KOPT-K1 (cell line): Measurements from ENCODE around the gene MYADM.

Experiments
- H3K27ac ChIP-seq: fragments of 200-600 bp; sonication (generic); 2 replicates; pipeline ENCODE4 v1.5.1; 2016; ENCODE audit warnings: antibody characterized with exemption, mild to moderate bottlenecking, low read depth, low read length; ENCODE audit not compliant: poor library complexity, severe bottlenecking
- H3K36me3 ChIP-seq: fragments of 200-600 bp; sonication (generic); 2 replicates; pipeline ENCODE4 v1.5.1; 2017; ENCODE audit warnings: antibody characterized with exemption, mild to moderate bottlenecking, low read length, moderate library complexity; ENCODE audit not compliant: insufficient read depth
- H3K9me3 ChIP-seq: fragments of 200-600 bp; sonication (generic); 2 replicates; pipeline ENCODE4 v1.5.1; 2017; ENCODE audit warnings: antibody characterized with exemption, low read length, mild to moderate bottlenecking; ENCODE audit not compliant: insufficient read depth, poor library complexity, severe bottlenecking

MYADM gene

DNA sequence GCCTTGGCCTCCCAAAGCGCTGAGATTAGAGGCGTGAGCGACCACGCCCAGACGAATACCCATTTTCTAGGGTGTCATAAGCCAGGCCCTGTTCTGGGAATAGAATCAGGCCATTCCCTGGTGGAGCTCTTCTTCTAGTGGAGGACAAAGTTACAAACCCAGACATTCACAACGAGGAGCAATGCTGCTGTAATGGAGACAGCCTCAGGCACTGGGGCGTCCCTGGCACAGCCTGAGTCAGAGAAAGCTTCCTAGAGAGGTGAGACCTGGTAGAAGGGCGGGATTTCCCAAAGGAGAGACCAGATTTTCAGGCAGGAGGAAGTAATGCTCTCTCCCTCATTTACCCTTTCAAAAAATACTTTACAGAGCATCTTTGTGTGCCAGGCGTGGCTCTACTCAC is 27.0 kb downstream of the MYADM start:
- H3K9me3 ChIP-seq: no peaks in the 10 kb centered on the region
- no peak overlapping the region for H3K27ac ChIP-seq
- no peaks in the 10 kb centered on the region for H3K36me3 ChIP-seq

DNA sequence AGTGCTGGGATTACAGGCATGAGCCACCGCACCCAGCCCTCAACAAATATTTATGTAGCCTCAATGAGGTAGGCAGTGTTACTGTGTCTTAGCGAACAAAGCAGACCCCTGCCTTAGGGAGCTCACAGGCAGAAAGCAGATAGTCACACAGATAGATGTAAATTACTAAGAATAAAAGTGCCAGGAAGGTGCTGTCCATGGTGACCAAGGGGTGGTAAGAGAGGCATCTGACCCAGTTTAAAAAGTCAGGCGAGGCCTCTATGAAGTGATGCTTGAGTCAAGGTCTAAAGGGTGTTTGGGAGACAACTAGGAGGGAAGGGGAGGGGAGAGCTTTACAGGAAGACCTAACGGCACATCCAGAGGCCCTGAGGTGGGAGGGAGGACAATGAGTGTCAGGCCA is 29.0 kb downstream of the MYADM start:
- Histone ChIP-seq H3K9me3 (no peaks in the 10 kb centered on the region), H3K27ac (no peak overlapping the region), H3K36me3 (no peaks in the 10 kb centered on the region)

DNA sequence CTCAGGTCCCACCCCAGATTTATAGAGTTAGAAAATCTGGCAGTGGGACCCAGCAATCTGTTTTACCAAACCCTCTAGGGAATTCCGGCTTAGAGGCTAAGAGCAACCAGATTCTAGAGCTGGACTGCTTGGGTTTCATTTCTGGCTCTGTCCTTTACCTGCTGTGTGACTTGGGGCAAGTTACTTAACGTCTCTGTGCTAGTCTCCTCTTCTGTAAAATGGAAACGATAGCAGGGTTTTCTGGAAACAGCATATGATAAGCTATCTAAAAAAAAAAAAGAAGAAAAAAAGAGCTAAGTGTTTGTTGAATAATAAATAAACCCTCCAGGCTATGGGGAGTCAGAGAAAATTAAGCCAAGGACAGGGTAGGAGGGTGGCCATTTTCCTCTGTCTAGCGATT is 29.8 kb downstream of the MYADM start:
- no peaks in the 10 kb centered on the region for H3K36me3 ChIP-seq
- H3K27ac ChIP-seq: no peak overlapping the region
- H3K9me3 ChIP-seq: no peaks in the 10 kb centered on the region

DNA sequence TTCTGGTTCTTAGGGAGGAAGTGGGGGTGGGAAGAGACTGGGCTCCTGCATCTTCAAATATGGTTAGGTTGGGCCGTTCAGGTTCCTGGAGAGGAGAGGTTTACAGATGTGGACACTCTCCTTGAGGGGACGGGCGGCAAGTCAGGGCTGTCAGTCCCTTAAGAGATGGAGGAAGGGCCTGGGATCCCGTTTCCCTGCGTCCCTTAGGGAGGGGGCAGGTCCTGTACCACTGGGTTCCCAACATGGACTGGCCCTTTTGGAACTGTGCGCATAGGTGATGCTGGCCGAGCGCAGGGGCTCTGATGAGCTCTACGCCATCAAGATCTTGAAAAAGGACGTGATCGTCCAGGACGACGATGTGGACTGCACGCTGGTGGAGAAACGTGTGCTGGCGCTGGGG is 30.5 kb downstream of the MYADM start:
- no peak overlapping the region for H3K27ac ChIP-seq

DNA sequence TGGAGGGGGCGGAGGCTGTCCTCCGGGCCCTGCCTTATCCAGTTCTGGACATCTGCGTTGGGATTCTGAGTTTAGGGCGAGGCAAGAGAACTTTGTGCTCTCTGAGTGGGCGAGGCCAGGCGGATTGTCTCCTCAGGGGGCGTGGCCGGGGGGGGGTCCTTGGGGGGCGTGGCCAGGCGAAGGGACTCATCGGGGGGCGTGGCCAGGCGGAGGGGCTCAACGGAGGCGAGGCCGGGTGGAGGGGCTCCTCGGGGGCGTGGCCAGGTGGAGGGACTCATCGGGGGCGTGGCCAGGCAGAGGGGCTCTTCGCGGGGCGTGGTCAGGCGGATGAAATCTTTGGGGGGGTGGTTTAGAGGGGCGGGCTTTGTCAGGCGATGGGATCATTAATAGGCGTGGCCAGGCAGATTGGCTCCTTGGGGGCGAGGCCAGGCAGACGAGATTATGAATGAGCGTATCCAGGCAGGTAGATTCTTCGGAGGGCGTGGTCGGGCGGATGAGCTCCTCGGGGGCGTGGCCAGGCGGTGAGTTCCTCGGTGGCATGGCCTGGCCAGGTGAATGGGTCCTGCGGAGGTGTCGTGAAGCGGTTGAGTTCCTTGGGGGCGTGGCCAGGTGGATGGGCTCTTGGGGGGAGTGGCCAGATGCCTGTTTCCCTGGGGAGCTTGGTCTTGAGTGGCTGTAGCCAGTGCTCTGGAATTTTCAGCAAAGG is 31.1 kb downstream of the MYADM start:
- no peaks in the 10 kb centered on the region for H3K36me3 ChIP-seq
- no peaks in the 10 kb centered on the region for H3K9me3 ChIP-seq
- H3K27ac ChIP-seq: no peak overlapping the region

More for the DNA sequence above, 30.5 kb downstream of the MYADM start:
- Histone ChIP-seq H3K36me3 (no peaks in the 10 kb centered on the region), H3K9me3 (no peaks in the 10 kb centered on the region)

DNA sequence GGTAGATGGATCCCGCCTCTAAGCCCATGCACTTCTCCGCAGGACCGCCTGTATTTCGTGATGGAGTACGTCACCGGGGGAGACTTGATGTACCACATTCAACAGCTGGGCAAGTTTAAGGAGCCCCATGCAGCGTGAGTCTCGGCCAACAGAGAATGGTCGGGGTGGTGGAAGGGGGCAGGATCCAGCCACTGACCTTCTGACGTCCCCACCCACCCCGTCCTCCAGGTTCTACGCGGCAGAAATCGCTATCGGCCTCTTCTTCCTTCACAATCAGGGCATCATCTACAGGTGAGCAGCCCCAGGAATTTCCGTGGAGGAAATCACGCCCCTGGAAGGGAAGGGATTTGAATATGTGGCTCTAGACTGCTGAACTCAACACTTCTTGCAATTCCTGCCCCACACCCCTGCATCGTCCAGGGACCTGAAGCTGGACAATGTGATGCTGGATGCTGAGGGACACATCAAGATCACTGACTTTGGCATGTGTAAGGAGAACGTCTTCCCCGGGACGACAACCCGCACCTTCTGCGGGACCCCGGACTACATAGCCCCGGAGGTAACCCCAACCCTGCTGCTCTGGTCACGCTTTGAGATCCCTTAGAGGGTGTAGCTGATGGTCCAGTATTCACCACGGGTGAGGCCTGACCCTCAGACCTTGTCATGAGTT is 32.6 kb downstream of the MYADM start:
- H3K9me3 ChIP-seq: no peaks in the 10 kb centered on the region
- no peak overlapping the region for H3K27ac ChIP-seq
- no peaks in the 10 kb centered on the region for H3K36me3 ChIP-seq

DNA sequence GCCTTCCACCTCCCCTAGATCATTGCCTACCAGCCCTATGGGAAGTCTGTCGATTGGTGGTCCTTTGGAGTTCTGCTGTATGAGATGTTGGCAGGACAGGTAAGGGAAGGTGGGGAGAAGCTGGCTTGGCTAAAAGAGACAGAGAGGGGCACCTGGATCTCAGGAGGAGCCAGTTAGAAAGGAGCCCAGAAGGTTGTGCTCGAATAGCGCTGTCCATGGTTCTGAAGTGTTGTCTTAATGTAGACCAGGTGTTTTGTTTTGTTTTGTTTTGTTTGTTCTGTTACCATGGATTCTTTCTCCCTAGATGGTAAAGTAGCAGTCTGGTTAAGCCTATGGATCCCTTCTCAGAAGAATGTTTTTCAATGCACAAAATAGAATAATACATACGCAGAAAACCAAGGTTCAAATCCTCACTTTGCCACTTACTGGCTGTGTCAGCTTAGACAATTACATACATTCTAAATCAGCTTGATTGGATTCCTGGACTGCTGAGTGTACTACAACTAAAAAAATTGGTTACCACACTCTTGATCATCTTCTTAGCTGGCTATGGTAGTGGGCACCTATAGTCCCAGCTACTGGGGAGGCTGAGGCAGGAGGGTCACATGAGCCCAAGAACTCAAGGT is 35.5 kb downstream of the MYADM start:
- Histone ChIP-seq H3K27ac (no peak overlapping the region), H3K9me3 (no peaks in the 10 kb centered on the region), H3K36me3 (no peaks in the 10 kb centered on the region)

DNA sequence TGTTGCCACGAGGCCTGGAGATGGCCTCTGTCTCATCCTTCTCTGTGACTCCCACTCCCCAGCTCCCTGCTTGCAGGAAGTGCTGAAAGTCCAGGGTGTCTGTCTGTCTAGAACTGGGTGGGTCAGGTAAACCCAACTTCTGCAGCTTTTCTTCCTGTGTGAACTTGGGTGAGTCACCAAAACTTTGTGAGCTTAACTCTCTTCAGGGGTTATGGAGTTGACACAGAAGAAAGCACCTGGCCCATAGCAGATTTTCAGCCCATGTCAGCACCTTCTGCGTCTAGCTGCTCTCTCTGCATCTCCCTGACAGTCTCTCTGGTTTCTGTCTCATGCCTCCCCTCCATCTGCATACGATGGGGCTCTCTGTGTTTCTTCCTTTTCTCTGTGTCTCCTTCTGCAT is 37.2 kb downstream of the MYADM start:
- Histone ChIP-seq H3K36me3 (no peaks in the 10 kb centered on the region), H3K9me3 (no peaks in the 10 kb centered on the region)

DNA sequence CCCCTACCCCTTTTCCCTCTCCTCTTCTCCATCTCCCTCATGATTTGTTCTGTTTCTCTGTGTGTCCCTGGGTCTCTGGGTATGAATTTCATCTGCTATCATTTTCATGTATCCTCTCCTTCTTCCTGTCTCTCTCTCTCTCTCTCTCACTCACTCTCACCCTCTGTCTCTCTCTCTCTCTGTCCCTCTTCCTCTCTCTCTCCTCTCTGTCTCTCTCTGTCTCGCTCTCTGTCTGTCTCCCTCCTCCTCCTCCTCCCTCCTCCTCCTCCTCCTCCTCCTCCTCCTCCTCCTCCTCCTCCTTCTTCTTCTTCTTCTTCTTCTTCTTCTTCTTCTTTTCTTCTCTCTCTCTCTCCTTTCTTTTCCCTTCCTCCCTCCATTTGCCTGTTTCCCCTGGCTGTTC is 38.1 kb downstream of the MYADM start:
- Histone ChIP-seq H3K27ac (no peak overlapping the region), H3K36me3 (no peaks in the 10 kb centered on the region), H3K9me3 (no peaks in the 10 kb centered on the region)

More for the DNA sequence above, 37.2 kb downstream of the MYADM start:
- H3K27ac ChIP-seq: no peak overlapping the region

DNA sequence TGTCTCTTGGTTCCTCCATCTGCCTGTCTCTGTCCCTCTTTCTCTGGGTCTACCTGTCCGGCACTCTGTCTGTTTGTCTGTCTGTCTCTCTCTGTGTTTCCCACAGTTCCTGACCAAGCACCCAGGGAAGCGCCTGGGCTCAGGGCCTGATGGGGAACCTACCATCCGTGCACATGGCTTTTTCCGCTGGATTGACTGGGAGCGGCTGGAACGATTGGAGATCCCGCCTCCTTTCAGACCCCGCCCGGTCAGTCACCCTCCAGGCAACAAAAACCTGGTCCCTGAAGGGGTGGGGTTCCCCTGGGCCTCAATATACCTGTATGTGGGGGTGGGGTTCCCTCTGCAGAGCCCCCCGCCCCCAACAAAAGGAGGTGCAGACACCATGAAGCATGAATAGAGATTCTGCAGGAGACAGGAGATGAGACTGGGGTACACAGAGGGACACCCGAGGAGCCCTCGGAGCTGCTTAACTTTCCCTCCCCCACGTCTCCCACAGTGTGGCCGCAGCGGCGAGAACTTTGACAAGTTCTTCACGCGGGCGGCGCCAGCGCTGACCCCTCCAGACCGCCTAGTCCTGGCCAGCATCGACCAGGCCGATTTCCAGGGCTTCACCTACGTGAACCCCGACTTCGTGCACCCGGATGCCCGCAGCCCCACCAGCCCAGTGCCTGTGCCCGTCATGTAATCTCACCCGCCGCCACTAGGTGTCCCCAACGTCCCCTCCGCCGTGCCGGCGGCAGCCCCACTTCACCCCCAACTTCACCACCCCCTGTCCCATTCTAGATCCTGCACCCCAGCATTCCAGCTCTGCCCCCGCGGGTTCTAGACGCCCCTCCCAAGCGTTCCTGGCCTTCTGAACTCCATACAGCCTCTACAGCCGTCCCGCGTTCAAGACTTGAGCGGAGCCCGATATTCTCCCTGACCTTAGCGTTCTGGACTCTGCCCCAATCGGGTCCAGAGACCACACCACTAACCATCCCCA is 38.8 kb downstream of the MYADM start:
- H3K27ac ChIP-seq: no peak overlapping the region
- H3K9me3 ChIP-seq: no peaks in the 10 kb centered on the region
- no peaks in the 10 kb centered on the region for H3K36me3 ChIP-seq

DNA sequence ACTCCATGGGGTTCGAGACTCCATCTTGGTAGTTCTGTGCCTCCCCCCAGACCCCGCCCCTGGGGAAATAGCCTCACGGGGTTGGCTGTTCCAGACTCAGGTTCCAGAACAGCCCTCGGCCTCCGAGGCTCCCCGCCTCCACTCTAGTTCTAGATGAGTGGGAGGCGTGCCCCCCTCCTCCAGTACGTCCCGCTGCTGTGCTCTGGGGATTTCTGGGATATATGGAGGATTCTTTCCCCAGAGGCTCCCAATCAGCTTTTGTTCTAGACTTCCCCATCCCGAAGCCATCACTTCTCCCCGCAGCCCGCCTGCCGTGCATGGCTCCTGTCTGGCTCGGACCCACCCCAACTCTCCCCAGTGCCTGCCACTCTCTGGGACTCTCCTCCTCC is 39.5 kb downstream of the MYADM start:
- no peak overlapping the region for H3K27ac ChIP-seq
- no peaks in the 10 kb centered on the region for H3K36me3 ChIP-seq
- no peaks in the 10 kb centered on the region for H3K9me3 ChIP-seq

DNA sequence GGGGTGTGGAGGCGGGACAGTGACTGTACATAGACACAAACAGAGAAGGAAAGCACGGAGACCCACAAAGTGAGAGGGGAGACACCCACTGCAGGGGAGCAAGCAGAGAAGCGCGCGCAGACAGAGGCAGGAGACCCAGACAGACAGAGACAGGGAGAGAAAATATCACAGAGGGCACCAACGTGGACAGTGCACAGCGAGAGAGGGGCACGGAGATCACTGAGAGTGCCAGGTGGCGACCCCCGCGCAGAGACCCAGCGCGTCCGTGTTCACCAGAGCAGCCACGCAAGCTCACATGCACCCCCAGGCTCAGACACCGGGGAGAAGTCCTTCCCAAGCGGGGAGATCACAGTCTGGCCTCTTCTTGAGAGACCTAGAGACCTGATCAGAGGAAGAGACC is 40.0 kb downstream of the MYADM start:
- Histone ChIP-seq H3K27ac (no peak overlapping the region), H3K9me3 (no peaks in the 10 kb centered on the region), H3K36me3 (no peaks in the 10 kb centered on the region)

DNA sequence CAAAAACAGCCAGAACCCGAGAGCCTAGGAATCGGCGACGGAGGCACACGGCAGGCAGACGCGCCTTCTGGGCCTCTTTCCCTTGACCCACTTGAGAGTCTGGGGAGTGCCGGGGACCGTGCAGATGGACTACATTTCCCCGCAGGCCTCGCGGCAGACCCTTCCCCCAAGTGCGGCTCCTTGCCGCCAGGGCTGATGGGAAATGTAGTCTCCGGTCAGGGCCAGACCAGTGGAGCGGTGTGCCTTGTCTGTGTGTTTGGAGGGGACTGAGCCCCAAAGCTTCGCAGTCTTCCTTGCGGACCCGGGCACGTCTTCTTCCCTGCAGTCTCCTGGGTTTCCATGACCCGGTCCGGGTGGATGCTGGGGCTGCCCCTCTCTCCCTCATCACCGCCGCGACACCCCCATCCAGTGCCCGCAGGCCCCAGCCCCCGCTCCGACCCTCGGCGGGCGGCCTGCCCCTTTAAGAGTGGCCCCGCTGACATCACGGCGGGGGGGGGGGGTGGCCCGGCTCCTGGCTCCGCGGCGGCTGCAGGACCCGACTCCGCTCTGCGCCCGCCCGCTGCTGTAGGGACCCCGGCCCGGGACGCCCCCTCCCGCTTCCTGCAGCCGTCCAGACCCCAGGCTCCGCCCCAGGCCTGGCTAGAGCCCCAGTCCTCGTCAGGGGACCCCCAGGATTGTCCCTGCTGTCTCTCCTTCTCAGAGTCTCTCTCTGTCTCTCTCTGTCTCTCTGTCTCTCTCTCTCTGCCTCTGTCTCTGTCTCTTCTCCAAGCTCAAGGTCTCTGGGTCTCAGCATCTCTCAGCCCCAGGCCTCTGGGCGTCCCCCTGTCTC is 40.6 kb downstream of the MYADM start:
- no peaks in the 10 kb centered on the region for H3K9me3 ChIP-seq
- no peaks in the 10 kb centered on the region for H3K36me3 ChIP-seq
- no peak overlapping the region for H3K27ac ChIP-seq

DNA sequence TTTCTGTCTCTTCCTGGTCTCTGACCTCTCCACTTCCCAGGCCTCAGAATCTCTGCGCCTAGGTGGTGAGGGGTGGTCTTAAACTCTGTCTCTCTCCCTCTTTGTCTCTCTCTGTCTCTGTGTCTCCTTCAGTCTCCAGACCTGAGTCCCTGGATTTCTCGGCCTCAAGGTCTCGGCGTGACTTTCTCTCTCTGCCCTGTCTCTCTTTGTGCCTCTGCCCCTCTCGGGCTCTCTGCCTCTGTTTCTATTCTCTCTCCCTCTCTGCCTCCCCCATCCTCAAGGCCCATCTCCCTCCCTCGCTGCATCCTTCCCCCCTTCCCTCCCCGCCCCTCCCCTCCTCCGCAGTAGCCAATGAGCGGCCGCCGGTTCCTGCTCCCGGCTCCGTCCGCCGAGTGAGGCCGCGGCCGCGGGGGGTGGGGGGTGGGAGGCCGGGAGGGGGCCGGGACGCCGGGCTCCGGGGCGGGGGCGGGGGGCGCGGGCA is 41.3 kb downstream of the MYADM start, which contains the start of gene CACNG7:
Gene CACNG7, plus strand, starts transcription at position 344 of the 481 bp plus-strand sequence. CDS start 3,554 bp downstream, outside the sequence.
- Histone ChIP-seq H3K9me3 (no peaks in the 10 kb centered on the region), H3K36me3 (no peaks in the 10 kb centered on the region), H3K27ac (no peak within 1 kb of the TSS)
